ENCODE measurements around the gene CAVIN1.

DNA sequence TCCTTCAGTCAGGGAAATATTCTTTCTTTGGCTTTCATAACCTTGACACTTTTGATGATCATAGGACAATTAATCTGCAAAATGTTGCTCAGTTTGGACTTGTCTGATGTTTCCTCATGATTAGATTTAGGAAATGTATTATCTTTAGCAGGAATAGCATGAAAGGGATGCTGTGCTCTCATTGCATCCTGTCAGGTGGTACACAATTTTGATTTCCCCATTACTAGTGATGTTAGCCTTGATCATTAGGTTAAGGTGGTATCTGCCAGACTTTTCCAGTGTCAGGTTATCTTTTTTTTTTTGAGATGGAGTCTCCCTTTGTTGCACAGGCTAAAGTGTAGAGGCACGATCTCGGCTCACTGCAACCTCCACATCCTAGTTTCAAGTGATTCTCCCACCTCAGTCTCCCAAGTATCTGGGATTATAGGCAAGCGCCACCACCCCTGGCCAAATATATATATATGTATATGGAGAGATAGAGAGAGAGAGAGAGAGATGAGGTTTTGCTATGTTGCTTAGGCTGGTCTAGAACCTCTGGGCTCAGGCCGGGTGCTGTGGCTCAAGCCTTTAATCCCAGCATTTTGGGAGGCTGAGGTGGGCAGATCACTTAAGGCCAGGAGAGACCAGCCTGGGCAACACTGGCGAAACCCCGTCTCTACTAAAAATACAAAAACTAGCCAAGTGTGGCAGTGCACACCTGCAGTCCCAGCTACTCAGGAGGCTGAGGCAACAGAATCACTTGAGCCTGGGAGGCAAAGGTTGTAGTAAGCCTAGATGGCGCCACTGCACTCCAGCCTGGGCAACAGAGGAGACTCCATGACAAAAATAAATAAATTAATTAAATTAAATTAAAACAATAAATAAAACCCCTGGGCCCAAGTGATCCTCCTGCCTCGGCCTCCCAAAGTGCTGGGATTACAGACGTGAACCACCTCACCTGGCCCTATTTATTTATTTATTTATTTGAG, 15.8 kb upstream of the CAVIN1 start:
- TF ChIP-seq, protein P1, sequence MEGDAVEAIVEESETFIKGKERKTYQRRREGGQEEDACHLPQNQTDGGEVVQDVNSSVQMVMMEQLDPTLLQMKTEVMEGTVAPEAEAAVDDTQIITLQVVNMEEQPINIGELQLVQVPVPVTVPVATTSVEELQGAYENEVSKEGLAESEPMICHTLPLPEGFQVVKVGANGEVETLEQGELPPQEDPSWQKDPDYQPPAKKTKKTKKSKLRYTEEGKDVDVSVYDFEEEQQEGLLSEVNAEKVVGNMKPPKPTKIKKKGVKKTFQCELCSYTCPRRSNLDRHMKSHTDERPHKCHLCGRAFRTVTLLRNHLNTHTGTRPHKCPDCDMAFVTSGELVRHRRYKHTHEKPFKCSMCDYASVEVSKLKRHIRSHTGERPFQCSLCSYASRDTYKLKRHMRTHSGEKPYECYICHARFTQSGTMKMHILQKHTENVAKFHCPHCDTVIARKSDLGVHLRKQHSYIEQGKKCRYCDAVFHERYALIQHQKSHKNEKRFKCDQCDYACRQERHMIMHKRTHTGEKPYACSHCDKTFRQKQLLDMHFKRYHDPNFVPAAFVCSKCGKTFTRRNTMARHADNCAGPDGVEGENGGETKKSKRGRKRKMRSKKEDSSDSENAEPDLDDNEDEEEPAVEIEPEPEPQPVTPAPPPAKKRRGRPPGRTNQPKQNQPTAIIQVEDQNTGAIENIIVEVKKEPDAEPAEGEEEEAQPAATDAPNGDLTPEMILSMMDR (IDR thresholded peaks at IDR 0.05): peak in 4 of 6 experiments; percentile 36 to 54 (median 49)
- no peak for TF ChIP-seq POLR2A (IDR thresholded peaks at IDR 0.05)

All from Peyer's patch (tissue), 4 donors.